H1 (cell line): ENCODE measurements around the gene GRIK1.

Source experiments
- POLR2AphosphoS5 ChIP-seq: IDR thresholded peaks from 2 replicates; pipeline ENCODE4 v1.6.1; 2011; ENCODE audit warnings: low read depth, low read length
- SP2 ChIP-seq: IDR thresholded peaks from 2 replicates; pipeline ENCODE4 v1.6.1; 2012; ENCODE audit warnings: mild to moderate bottlenecking, low read length, inconsistent platforms

GRCh38 chr21:29819675-29820326, 120.0 kb downstream of the GRIK1 start:
- TF ChIP-seq POLR2AphosphoS5 = no peak
- no peak for TF ChIP-seq SP2
